ENCODE measurements around the gene EPHB1. TPM values are rescaled to one million over a fixed set of nuclear protein-coding genes. Genes with fewer than 3 reads are reported as not detected.
"Not testable (repeated sequence)": the region's sequence is repeated elsewhere in the genome, so short reads cannot be mapped to it uniquely, and the experiment has no call there.

The EPHB1 gene
- total and polyA plus RNA-seq, 2 experiments from 2014 or later = 0.45 to 1.7 TPM

DNA sequence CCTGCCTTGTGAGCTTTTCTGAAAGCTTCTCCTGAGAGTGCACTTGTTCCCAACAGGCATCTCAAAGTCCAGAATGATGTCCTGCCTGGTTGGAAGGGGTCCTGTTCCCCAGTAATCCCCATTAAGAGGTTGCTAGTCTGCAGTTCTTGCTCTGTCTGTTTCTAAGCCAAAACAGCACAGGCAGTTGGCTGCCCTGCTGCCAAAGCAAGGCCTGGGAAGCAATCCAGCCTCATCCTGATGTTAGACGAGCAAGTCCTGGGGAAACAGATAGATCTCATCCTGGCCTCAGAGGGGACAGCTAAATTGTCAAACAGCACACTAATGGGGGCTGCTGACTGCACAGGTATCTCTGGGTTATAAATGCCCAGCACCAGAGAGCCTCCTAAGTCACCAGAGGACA is 198.0 kb downstream of the EPHB1 start:
- H3K27me3 ChIP-seq = no peaks in the 10 kb centered on the region
- no peak for DNase-seq (ENCODE audit: low read depth in 1 of 2, low spot score in 1 of 2)
- H3K9me3 ChIP-seq (ENCODE audit: low read depth) = no peaks in the 10 kb centered on the region
- no peak overlapping the region for H3K27ac ChIP-seq
- no peak overlapping the region for H3K4me3 ChIP-seq
- no peaks in the 10 kb centered on the region for H3K36me3 ChIP-seq
- H3K4me1 ChIP-seq (ENCODE audit: low read depth) = no peaks in the 10 kb centered on the region
- TF ChIP-seq, protein P1, sequence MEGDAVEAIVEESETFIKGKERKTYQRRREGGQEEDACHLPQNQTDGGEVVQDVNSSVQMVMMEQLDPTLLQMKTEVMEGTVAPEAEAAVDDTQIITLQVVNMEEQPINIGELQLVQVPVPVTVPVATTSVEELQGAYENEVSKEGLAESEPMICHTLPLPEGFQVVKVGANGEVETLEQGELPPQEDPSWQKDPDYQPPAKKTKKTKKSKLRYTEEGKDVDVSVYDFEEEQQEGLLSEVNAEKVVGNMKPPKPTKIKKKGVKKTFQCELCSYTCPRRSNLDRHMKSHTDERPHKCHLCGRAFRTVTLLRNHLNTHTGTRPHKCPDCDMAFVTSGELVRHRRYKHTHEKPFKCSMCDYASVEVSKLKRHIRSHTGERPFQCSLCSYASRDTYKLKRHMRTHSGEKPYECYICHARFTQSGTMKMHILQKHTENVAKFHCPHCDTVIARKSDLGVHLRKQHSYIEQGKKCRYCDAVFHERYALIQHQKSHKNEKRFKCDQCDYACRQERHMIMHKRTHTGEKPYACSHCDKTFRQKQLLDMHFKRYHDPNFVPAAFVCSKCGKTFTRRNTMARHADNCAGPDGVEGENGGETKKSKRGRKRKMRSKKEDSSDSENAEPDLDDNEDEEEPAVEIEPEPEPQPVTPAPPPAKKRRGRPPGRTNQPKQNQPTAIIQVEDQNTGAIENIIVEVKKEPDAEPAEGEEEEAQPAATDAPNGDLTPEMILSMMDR (IDR thresholded peaks at IDR 0.05; ENCODE audit: low read depth, low read length) = no peak

DNA sequence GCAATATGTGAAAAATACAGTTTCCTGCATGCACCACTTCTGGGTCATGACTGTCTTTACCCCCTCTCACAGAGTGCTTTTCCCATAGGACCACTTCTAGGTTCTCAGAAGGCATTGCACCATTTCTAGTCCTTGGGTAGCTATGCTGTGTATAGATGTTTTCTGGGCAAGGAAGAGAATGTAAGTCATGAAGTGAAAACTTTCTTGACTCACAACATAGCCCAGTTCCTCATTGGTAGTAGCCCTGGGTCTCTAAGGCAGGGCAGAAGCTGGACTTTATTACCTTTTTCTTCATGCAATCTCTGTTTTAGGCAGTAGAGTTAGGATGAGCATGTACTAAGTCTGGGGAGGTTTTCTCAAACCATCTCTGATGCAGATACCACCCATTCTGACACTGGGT is 203.1 kb downstream of the EPHB1 start:
- TF ChIP-seq, protein P1 (IDR thresholded peaks at IDR 0.05; ENCODE audit: low read depth, low read length) = no peak
- no peaks in the 10 kb centered on the region for H3K4me1 ChIP-seq (ENCODE audit: low read depth)
- H3K27me3 ChIP-seq = no peaks in the 10 kb centered on the region
- no peaks in the 10 kb centered on the region for H3K36me3 ChIP-seq
- no peak for DNase-seq (ENCODE audit: low read depth in 1 of 2, low spot score in 1 of 2)
- H3K9me3 ChIP-seq (ENCODE audit: low read depth) = no peaks in the 10 kb centered on the region
- H3K4me3 ChIP-seq = no peak overlapping the region
- no peak overlapping the region for H3K27ac ChIP-seq

DNA sequence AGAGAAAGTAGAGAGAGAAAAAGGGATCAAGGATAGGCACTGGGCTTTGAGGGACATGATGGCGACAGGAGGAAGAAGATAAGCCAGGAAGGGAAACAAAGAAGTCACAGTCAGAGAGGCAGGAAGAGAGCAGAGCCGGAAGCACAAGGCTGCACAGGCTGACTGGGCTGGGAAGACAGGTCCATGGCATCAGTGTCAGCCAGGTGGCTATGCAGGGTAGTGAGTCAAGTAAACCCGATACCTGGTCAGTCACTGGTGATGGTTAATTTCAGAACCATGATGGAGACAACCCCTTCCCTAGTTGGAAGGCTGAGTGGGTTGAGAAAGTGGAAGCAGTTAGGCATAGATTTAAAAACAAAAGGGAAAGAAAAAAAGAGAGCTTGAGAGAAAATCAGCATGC is 203.8 kb downstream of the EPHB1 start:
- TF ChIP-seq, protein P1 (IDR thresholded peaks at IDR 0.05; ENCODE audit: low read depth, low read length) = no peak
- no peak overlapping the region for H3K4me3 ChIP-seq
- H3K36me3 ChIP-seq = no peaks in the 10 kb centered on the region
- H3K27ac ChIP-seq = no peak overlapping the region
- no peak for DNase-seq (ENCODE audit: low read depth in 1 of 2, low spot score in 1 of 2)
- no peaks in the 10 kb centered on the region for H3K27me3 ChIP-seq
- no peaks in the 10 kb centered on the region for H3K9me3 ChIP-seq (ENCODE audit: low read depth)
- H3K4me1 ChIP-seq (ENCODE audit: low read depth) = no peaks in the 10 kb centered on the region

DNA sequence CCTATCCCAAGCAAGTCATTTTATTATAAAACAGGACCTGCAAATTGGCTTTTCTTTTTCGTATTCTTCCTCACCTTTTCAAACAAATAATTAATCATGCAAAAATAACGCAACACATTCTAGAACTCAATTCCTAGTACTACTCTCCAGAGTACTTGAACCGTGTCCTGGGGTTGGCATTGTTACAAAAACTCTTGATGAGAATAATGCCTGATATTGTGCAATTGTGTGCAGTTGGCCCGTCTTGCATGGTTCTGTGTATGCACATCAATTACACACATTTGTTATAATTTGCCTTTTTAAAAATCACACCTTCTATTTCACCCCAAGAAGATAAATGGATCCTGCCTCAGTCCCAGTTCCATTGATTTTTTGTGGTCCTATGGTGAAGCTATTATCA is 205.4 kb downstream of the EPHB1 start:
- Histone ChIP-seq H3K4me1 (ENCODE audit: low read depth) (no peaks in the 10 kb centered on the region), H3K27ac (no peak overlapping the region), H3K9me3 (ENCODE audit: low read depth) (no peaks in the 10 kb centered on the region), H3K27me3 (no peaks in the 10 kb centered on the region), H3K4me3 (no peak overlapping the region), H3K36me3 (no peaks in the 10 kb centered on the region)
- no peak for DNase-seq (ENCODE audit: low read depth in 1 of 2, low spot score in 1 of 2)
- TF ChIP-seq, protein P1 (IDR thresholded peaks at IDR 0.05; ENCODE audit: low read depth, low read length) = no peak

DNA sequence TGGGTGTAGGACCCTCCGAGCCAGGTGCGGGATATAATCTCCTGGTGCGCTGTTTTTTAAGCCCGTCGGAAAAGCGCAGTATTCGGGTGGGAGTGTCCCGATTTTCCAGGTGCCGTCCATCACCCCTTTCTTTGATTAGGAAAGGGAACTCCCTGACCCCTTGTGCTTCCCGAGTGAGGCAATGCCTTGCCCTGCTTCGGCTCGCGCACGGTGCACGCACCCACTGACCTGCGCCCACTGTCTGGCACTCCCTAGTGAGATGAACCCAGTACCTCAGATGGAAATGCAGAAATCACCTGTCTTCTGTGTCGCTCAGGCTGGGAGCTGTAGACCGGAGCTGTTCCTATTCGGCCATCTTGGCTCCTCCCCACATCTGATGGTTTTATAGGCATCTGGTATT is 210.6 kb downstream of the EPHB1 start:
- not testable (repeated sequence) for H3K27me3 ChIP-seq; H3K36me3 ChIP-seq; H3K4me3 ChIP-seq; DNase-seq (ENCODE audit: low read depth in 1 of 2, low spot score in 1 of 2); H3K9me3 ChIP-seq (ENCODE audit: low read depth); H3K4me1 ChIP-seq (ENCODE audit: low read depth); H3K27ac ChIP-seq

DNA sequence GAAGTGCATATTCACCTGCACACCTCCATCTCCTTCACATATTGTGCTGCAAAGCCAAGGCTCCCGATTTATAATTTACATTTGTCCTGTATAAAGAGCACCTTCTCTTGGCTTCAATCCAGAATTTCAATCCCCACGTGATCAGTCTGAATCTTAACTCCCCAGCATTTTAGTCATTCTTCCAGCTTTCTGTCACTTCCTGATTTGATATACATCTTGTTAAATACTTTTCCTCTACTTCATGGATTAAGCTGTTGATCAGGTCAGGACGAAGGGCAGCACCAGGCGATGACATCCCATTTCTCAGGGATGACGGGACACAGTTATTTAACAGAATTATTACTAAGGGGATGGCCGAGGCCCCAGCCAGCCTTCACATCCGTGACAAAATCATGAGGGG is 212.5 kb downstream of the EPHB1 start:
- Histone ChIP-seq H3K36me3 (no peaks in the 10 kb centered on the region), H3K4me1 (ENCODE audit: low read depth) (no peaks in the 10 kb centered on the region), H3K27ac (no peak overlapping the region), H3K4me3 (no peak overlapping the region), H3K27me3 (no peaks in the 10 kb centered on the region), H3K9me3 (ENCODE audit: low read depth) (no peaks in the 10 kb centered on the region)
- no peak for DNase-seq (ENCODE audit: low read depth in 1 of 2, low spot score in 1 of 2)
- TF ChIP-seq, protein P1 (IDR thresholded peaks at IDR 0.05; ENCODE audit: low read depth, low read length) = no peak

Measured in cardiac muscle cell (in vitro differentiated cells and primary cell).